OCI-LY3 (cell line): Measurements from ENCODE around the gene AARS2.

ENCODE experiments used
- EZH2phosphoT487 ChIP-seq: fragments of 200-600 bp; shearing (Covaris generic); IDR thresholded peaks from 2 replicates; pipeline ENCODE4 v1.6.1; 2018; ENCODE audit warnings: antibody characterized with exemption, mixed run types, low read depth
- TF ChIP-seq, protein P1 (sequence below): fragments of 200-600, 300-600 bp; sonication (generic); IDR thresholded peaks from 2 replicates; pipeline ENCODE4 v1.5.1; 2014; ENCODE audit warnings: antibody characterized with exemption, low read length, low read depth

DNA sequence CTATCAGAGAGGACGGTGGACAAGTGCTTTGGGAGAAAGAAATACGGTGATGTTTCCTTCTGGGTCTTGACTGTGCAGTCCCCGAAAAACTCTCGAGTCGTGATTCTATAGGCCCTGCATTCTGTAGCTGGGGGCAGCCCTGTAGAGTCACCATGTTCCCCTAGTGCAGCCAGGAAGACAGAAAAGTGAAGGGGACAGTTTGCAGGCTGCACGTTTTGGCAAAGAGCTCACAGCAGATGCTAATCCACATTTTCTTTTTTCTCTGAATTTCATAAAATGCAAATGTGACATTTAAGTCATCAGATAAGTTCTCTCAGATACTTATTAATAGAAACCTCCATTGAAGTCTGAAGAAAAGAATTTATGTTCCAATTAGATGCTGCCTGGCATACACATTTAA, 48.8 kb upstream of the AARS2 start:
- TF ChIP-seq, protein P1, sequence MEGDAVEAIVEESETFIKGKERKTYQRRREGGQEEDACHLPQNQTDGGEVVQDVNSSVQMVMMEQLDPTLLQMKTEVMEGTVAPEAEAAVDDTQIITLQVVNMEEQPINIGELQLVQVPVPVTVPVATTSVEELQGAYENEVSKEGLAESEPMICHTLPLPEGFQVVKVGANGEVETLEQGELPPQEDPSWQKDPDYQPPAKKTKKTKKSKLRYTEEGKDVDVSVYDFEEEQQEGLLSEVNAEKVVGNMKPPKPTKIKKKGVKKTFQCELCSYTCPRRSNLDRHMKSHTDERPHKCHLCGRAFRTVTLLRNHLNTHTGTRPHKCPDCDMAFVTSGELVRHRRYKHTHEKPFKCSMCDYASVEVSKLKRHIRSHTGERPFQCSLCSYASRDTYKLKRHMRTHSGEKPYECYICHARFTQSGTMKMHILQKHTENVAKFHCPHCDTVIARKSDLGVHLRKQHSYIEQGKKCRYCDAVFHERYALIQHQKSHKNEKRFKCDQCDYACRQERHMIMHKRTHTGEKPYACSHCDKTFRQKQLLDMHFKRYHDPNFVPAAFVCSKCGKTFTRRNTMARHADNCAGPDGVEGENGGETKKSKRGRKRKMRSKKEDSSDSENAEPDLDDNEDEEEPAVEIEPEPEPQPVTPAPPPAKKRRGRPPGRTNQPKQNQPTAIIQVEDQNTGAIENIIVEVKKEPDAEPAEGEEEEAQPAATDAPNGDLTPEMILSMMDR: no peak
- TF ChIP-seq EZH2phosphoT487: no peak
